Stimulated activated CD4-positive, alpha-beta T cell treated with anti-CD3 and anti-CD28 coated beads, Interleukin-15, amount 100 ng/mL, for 1 hour (primary cell): Measurements from ENCODE around the gene SAMD1.

Experiments
- DNase-seq, 2 donors: peaks; one replicate each; pipeline ENCODE4 v3.0.0-alpha.2; 2020; ENCODE audit warnings: low read depth in 1 of 2, low spot score in 1 of 2

The SAMD1 gene

DNA sequence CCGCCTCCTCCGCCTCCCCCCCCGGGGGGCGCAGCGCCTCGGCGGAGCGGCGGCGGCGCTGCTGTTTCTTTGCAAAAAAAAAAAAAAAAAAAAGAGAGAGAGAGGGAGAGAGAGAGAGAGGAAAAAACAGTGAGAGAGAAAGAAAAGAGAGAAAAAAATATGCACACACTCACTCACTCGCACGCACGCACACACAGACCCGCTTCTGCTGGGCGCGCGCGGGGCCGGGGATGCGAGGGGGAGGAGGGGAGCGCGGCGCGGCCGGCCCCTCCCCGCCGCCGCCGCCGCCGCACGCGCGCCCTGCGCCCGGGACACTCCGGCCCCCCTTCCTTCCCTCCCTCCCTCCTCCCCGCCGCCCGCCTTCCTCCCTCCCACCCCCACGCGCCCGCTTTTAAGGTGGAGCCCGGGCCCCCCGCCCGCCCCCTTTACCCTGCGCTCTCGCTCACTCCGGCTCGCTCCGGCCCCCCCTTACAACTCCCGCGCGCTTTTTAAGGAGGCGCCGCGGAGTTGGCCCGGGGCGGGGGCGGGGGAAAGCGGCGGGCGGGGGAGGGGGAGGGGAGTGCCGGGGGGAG is at the start of gene SAMD1:
SAMD1 (minus strand) TSS at position 243 of the 572 bp plus-strand sequence.
- DNase-seq = peak; percentile 73 to 77

DNA sequence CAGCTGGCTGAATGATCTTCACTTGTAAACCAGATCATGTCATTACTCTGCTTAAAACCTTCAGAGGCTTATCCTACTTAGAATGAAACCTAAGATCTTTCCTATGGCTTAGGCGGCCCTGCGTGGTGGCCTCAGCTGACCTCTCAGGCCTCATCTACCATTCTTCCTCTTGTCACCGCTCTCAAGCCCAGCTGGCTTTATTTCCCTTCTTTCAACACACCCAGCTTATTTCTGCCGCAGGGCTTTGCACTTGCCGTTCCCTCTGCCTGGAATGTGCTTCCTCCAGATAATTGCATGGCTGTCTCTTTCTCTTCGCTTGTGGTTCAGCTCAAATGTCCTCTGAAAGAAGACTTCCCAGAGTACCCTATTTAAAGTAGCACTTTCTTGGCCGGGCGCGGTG is 49.4 kb upstream of the SAMD1 start:
- DNase-seq = no peak

DNA sequence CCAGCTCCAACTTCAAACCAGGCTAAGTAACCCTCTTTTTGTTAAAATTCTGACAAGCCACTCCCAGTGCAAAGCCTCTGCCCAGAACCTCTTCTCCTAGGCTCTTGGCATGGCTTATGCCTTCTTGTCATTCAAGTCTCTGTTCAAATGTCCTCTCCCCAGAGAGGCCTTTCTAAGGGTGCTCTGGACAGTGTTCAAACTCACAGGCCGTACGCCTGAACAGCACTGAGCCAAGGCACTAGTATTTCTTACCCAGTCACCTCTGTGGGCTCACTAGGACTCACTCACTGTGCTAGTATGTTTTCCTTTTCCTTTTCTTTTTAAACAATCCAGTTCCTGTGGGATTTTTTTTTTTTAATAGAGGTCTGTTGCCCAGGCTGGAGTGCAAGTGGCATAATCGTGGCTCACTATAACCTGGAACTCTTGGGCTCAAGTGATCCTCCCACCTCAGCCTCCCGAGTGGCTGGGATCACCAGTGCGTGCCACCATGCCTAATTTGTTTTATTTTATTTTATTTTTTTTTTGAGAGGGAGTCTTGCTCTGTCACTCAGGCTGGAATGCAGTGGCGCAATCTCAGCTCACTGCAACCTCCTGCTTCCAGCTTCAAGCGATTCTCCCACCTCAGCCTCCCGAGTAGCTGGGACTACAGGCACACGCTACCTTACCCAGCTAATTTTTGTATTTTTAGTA is 48.2 kb upstream of the SAMD1 start:
- no peak for DNase-seq

DNA sequence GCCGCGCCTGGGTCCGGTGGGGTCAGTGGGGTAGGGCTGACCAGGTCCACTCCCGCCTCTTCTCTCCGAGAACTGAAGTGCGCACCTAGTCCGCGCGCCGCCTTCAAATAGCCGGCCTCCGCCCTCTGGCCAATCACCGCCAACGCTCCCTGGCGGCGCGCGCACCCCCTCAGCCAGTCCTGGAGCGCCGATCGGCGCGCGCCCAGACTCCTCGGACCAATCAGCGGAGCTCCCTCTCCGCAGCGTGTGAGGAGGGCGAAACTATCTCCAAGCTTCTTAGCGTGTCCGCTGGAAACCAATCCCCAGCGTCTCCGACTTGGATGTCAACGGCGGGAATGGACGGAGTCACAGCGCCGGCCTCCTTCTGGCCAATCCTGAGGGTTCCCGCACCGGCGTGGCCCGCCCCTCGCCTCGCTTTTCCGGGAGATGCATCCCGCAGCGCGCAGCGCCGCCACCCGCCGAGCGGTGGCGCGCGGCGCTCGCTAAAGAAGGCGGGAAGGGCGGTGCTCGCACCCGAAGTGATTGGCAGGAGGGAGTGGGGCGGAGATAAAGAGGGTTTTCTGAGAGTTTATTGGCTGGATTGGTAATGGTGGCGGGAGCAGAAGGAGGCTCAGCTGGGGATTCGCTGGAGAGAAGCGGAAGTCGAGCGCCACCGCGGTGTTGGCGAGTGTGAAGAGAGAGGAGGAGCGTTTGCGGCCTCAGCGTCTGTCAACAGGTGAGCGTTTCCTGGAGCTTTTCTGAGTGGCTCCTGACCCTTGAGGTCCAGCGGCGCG is 46.1 kb upstream of the SAMD1 start, which contains the start of gene ASF1B:
ASF1B (minus strand) TSS at position 81 of the 773 bp plus-strand sequence. CDS start 133 bp downstream, outside the sequence.
- peak; percentile 94 to 95 for DNase-seq

DNA sequence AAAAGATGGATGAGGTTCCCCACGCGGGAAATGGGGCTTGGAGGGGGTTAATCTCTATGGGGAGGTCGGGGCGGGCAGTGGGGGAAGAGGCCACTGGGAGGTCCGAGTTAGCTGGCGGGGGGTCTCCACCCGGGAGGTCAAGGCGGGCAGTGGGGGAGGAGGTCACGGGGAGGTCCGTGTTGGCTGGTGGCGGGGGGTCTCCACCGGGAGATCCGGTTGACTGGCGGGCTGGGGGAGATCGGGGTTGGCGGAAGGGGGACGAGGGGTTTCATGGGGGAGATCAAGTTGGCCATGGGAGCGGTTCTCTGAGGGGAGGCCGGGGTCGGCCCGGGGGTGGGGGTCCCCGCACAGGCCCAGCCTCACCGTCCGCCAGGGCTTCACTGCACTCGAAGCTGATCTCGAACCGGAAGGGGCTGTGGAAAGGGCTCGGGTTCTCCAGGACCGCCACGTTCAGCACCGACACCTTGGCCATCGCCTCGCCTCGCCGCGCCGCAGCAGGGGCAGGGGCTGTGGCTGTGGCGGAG is 45.5 kb upstream of the SAMD1 start:
- DNase-seq = no peak

DNA sequence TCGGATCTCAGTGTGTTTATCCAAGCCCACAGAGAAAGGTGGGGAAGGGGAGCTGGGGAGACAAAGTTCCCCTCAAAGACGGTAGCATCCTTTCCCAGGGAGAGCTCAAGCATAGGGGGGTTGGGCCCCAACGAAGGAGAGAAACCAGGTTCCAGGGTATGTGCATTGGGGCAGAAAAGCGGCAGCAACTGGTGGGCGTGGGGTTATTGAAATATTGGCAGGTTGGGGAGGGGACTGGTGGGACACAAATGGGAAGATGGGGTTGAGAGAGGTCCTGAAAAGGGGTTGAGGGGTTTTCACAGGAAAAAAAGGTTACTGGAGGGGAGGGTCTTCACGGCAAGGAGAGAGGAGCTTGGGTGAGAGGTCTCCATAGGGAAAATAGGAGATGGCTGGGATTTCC is 44.8 kb upstream of the SAMD1 start:
- no peak for DNase-seq

DNA sequence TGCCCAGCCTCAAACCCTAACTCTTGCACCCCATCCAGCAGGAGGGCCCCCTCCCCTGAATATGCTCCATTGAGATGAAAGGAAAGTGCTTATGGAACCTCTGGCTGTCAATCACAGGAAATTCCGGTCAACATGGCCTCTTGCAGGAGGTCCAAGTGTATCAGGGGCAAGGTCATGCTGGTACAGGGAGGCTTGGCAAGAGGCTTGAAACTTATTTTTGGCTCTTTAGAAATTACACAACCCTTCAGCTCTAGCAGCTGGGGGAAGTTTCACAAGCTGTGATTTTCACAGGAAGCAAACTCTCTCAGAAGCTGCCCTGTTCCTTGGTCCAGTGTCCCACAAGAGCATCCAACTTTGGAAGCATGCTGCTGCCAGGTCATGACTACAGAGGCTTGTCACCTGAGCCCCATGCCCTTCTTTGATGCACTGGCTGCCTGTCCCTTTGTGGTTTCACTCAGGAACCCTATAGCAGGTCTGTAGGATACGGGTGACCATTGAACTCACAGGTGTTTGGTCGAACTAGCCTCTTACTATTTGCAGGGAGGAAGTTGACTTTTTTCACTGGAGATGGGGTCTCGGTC is 37.5 kb upstream of the SAMD1 start:
- no peak for DNase-seq

DNA sequence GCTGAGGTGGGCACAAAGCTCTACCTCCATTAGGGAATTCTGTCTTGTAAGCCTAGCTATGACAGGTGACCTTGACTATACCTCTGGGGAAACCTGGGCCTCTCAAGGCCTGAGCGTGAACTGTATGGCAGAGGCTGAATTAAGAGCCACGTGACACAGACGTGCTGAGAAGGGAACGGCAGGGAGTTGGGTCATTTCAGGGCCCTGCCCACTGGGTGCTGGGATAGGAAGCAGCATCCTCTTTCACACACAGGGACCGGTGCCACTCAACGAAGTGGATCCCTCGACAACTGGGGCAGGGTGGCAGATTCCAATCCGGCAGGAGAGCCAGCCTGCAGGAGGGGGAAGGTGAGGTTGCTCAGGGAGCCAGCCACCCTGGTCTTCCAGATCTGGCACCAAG is 36.6 kb upstream of the SAMD1 start:
- DNase-seq = no peak

DNA sequence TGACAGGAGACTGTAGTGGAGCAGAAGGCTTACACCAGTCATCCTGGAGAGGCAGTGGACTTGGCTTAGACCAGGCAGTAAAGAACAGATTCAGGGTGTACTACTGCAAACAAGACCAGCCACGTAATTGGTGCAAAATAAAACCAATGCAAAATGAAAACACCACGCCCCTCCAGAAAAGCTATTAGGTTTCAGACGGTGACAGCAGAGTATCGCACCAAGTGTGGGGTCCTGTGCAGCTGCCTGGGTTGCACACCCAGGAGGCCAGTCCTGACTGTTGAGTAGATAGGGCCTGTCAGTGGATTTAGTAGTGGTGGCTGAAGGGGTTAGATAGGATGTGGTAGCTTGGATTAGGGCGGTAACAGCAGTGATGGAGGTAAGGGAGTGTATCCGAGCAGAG is 32.4 kb upstream of the SAMD1 start:
- no peak for DNase-seq

DNA sequence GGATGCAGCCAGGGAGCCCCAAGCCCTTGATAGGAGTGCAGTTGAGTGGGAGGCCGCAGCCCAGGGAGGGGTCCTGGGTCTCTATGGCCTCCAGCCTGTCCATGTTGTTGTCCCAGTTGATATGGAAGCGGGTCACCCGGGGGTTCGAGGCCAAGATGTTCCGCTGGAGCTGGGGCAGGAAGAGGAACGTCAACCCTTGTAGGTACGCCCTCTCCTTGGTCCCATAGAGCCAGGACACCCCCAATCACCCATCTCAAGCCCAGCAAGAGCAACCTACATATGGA is 29.9 kb upstream of the SAMD1 start:
- DNase-seq = no peak

DNA sequence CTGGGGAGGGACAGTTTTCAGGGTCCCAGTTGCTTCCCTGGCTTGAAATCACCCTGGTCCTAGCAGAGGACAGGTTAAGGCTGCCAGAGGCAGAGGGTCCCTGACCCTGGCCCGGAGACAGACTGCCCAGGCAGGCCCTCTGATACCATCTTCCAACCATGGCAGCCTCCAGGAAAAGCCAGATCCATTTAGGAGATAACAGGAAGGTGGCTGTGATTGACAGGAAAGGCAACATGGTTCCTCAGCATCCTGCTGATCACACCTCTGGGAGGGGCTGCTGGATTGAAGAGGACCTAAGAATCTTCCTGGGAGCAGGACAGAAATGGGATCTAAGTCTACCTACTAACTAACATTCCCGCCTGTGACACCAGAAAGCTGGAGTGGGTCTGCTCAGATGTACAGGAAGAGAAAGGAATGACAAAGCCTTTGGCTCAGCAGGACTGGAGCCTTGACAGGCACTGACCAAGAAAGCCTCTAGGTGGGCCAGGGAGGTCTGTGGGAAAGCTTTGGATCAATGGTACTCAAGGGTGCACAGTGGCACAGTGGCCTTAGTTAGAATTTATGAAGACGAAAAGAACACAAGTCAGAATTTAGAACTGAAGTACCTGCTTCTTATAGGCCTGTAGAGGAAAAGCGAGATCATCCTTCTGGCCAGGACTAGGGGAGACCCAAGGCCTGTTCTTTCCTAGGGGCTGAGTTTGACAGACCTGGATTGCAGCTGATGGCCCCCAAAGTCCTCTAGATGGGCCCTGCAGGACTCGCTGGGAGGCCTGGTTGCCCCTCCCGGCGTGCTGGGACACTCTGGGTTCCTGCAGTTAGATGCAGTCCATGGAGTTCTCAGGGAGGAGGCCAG is 29.3 kb upstream of the SAMD1 start:
- DNase-seq = no peak

DNA sequence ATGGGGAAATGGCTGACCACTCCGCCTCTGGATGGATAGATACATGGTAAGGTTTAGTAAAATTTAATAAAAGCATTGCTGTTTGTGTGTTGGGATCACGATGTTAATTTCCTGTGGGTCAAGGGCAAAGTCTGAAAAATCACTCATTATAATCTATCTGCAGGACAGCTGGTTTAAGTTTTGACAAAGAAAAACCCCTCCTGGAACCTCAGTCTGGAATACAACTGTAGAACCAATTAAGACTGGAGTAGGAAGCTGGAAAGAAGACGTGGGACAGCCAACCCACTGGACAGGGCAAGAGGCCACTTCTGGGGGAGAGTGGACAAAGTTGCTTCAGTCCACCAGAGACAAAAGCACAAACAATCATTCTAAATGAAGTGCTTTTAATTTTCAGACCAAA is 28.6 kb upstream of the SAMD1 start:
- DNase-seq = no peak

DNA sequence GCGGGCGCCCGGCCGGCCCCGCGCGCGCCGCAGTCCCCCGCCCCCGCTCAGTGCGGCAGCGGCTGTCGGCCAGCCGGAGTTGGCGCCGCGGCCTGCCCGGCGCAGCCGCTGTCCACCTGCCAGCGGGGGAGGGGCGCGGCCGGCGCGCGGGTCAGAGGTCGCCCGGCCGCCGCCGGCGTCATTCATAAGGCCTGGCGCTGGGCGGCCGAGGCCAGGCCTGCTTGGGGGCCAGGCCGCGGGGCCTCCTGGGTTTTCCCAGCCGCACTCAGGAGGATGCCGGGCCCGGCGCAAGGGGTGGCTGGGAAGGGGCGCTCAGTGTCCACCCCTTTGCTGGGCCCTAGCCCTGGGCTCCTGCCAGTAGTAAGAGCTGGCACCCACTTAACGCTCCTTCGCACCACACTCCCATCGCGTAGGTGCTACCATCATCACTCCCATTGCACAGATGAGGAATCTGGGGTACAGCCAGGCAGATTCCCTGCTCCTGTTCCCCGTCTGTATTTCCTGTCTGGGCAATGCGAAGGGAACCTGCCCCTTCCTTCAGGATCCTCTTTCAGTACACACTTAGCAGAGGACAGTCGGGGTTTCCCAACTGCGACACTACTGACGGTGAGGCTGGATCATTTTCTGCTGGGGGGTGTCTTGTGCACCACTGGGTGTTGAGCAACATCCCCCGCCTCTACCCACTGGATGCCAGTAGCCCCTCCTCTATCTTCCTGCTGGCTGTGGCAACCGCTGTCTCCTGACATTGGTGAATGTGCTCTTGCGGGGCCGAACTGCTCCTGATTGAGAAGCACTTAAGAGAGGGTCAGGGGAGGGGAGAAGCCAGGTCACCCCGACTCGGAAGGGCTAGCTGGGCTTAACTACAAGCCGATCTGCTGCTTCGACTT is 27.9 kb upstream of the SAMD1 start:
- no peak for DNase-seq

DNA sequence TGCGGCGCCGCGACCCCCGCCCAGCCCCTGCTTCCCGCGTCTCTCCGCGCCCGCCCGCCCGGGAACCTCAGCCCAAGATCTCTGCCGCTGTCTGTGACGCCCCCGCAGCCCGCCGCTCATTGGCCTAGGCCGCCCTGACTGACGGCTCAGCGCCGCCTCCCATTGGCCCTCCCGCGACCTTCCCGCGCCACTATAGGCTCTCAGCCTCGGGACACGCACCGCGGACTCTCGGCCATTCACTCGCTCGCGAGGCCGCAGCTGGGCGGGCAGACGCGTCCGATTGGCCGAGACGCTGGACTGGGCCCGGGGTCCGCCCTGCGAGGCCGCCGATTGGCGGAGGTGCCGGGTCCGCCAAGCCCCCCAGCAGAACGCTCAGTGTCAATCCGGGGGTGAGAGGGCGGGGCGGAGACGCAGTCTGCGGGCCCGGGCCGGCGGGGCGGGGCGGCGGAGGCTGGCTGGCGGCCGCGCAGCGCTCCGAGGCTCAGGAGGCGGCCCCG is 27.2 kb upstream of the SAMD1 start, which contains the start of gene PRKACA:
PRKACA (minus strand) TSS at position 95 of the 497 bp plus-strand sequence. CDS start 215 bp downstream, outside the sequence.
- DNase-seq = peak; percentile 95 to 98

DNA sequence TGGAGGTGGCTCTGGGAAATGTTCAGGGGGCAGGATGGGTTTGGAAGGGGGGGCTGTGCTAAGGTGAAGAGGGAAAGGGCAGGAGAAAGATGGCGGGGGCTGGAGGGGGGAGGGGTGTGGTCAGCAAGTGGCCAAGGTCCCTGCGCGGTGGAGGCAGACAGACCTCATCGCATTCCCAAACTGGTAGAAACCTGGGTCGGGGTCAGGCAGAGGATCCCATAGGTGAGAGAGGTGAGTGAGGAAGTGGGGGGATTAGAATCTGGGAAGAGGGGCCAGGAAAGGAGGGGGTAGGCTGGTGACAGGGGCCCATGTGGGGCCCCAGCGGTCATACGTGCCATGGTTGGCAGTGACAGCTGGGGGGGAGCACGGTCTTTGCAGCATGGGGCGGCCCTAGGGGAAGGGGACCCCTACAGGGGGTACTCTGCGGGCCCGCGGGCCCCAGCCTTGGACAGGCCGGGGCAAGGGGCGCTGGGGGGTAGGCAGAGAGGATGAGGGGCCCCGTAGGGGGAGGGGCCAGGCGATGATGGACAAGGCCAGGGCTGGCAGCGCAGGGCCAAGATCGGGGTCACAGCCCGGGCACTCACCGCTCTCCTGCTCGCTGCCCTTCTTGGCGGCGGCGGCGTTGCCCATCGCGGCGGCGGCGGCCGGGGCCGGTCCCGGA is 26.5 kb upstream of the SAMD1 start:
- no peak for DNase-seq

DNA sequence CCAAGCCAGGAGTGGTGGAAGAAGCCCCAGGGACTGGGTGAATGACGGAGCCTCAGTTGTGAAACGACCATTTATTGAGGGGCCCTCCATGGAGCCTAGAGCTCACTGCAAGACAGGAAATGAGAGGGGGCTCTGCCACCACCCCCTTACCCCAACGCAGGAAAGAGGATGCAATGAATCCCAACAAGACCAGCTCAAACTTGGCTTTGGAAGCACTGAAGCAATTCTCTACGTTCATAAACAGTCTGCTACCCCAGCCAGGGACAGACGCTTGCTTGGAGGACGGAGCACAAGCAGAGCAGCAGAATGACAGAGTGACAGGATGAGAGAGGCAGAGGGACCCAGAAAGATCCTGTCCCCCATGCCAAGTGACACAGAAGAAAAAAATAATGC is 26.0 kb upstream of the SAMD1 start:
- no peak for DNase-seq

DNA sequence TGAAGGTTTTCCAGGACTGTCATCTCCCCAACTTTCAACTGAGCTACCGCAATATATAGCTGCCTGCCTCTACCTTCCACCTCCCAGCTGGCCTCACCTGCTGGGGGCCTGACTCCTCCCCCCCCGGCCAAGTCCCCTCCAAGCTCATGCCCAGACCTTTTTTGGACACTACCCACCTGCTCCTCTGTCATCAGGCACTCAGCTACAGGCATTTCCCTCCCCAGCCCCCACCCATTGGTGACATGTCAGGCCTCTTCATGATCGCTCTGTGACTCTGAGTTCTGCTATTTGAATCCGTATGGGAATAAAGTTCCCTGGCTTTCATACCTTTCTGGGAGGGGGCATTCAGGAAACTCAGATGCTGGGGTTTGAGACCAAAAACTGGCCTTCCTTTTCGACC is 25.2 kb upstream of the SAMD1 start:
- DNase-seq = no peak

DNA sequence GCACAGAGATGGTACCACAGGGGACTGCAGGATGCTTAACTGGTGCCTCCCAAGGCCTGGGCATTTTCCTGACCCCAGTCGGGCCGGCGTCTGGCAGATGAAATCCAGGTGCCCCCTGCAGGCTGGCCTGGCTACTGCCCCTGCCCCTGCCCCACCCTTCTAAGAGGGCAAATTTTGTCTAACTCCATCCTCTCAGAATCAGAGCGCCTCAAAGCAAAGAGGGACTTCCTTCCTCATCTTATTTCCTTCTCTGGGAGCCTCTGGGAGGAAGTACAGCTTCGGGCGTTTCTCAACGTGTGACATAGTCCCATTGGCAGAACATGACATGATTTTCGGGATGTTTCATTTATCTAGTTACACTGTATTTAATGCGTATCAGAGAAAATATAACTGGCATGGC is 24.3 kb upstream of the SAMD1 start:
- DNase-seq = peak in 1 of 2 donors; percentile 39

DNA sequence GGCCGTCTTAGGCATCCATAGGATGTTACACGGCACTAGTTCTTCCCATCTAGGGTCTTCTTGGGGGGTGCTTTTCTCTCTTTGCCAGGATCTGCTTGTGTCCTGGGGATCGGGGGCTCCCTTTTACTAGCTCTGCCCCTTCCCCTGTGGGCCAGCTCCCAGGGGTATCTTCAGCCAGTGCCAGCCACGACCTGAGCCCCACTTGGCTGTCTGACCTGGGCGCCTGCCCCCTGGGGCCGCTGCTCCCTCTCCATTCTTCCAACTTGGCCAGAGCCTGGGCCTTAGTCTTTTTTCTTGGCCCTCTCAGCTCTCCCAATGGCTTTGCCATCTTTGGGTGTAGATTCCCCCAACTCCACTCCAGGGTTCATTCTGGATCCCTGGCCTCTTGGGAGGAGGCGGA is 23.9 kb upstream of the SAMD1 start:
- DNase-seq = no peak
